SK-N-SH (cell line): Measurements from ENCODE around the gene NAV2.

Source experiments
- JUND ChIP-seq: IDR thresholded peaks from 2 replicates; pipeline ENCODE4 v1.4.0; 2012
- TF ChIP-seq, protein P1 (sequence below): fragments of 200-600 bp; sonication (generic); IDR thresholded peaks from 2 replicates; pipeline ENCODE4 v1.6.1; 2017; ENCODE audit warnings: antibody characterized with exemption, mild to moderate bottlenecking, moderate library complexity
- TF ChIP-seq, protein P2 (sequence below): fragments of 150-350 bp; IDR thresholded peaks from 2 replicates; pipeline ENCODE4 v1.6.1; 2016; ENCODE audit warnings: mild to moderate bottlenecking, low read depth, low read length
- TF ChIP-seq, protein P3 (sequence below): IDR thresholded peaks from 2 replicates; pipeline ENCODE4 v1.4.0; 2012; ENCODE audit warnings: low read depth, borderline replicate concordance

DNA sequence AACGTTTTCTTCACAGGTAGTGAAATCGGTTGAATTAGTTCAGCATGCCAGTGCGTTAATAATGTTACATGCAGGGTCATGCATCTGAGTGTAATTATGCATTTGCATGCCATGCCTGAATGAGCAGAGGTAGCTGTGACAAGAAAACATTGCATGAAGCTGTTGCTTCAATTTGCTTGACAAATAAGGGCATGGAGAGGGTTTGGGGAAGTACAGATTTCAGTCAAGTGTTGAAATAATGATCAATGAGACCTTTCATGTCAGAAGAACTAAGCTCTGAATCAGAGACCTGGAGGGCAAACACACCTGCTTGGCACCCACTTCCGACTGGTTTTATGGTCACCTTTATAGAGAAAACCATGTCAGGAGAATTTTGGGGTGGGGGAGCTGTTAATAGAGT, 226.2 kb downstream of the NAV2 start:
- TF ChIP-seq, protein P1, sequence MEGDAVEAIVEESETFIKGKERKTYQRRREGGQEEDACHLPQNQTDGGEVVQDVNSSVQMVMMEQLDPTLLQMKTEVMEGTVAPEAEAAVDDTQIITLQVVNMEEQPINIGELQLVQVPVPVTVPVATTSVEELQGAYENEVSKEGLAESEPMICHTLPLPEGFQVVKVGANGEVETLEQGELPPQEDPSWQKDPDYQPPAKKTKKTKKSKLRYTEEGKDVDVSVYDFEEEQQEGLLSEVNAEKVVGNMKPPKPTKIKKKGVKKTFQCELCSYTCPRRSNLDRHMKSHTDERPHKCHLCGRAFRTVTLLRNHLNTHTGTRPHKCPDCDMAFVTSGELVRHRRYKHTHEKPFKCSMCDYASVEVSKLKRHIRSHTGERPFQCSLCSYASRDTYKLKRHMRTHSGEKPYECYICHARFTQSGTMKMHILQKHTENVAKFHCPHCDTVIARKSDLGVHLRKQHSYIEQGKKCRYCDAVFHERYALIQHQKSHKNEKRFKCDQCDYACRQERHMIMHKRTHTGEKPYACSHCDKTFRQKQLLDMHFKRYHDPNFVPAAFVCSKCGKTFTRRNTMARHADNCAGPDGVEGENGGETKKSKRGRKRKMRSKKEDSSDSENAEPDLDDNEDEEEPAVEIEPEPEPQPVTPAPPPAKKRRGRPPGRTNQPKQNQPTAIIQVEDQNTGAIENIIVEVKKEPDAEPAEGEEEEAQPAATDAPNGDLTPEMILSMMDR: no peak
- TF ChIP-seq, protein P2, sequence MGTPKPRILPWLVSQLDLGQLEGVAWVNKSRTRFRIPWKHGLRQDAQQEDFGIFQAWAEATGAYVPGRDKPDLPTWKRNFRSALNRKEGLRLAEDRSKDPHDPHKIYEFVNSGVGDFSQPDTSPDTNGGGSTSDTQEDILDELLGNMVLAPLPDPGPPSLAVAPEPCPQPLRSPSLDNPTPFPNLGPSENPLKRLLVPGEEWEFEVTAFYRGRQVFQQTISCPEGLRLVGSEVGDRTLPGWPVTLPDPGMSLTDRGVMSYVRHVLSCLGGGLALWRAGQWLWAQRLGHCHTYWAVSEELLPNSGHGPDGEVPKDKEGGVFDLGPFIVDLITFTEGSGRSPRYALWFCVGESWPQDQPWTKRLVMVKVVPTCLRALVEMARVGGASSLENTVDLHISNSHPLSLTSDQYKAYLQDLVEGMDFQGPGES: no peak
- TF ChIP-seq, protein P3, sequence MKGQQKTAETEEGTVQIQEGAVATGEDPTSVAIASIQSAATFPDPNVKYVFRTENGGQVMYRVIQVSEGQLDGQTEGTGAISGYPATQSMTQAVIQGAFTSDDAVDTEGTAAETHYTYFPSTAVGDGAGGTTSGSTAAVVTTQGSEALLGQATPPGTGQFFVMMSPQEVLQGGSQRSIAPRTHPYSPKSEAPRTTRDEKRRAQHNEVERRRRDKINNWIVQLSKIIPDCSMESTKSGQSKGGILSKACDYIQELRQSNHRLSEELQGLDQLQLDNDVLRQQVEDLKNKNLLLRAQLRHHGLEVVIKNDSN: no peak
- TF ChIP-seq JUND: no peak
